ENCODE results near the gene CACNB1.

CACNB1 gene

DNA sequence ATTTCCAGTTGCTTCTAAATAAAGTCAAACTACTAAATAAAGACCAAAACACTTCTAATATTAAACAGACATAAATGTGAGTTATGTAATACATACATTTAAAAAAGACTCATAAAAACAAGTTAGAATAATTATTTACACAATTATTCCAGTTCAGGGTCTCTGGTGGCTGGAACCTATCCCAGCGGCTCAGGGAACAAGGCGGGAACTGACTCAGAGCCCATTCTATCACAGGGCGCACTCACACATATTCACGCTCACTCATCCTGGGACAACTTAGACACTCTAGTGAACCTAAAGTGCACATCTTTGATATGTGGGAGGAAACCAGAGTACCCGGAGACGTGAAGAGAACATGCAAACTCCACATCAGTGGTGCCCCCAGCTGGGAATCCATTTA is 71.0 kb downstream of the CACNB1 start:
- no peak overlapping the region for H3K4me3 ChIP-seq (ENCODE audit: insufficient read depth, low read depth, low read length)
- 77 to 79% methylated on average over 6 of the region's 6 CpGs for WGBS, 2 experiments
- no peak overlapping the region for H3K27ac ChIP-seq (ENCODE audit: insufficient read depth, low read depth, low read length, poor library complexity, severe bottlenecking)
- no peaks in the 10 kb centered on the region for H3K9me3 ChIP-seq (ENCODE audit: control insufficient read depth, low read length)
- no peaks in the 10 kb centered on the region for H3K27me3 ChIP-seq (ENCODE audit: control insufficient read depth, insufficient read depth, low read length, poor library complexity, severe bottlenecking)
- H3K36me3 ChIP-seq (ENCODE audit: control insufficient read depth, insufficient read depth, low read length): no peaks in the 10 kb centered on the region
- no peaks in the 10 kb centered on the region for H3K4me1 ChIP-seq (ENCODE audit: control insufficient read depth, insufficient read depth, low read length)

DNA sequence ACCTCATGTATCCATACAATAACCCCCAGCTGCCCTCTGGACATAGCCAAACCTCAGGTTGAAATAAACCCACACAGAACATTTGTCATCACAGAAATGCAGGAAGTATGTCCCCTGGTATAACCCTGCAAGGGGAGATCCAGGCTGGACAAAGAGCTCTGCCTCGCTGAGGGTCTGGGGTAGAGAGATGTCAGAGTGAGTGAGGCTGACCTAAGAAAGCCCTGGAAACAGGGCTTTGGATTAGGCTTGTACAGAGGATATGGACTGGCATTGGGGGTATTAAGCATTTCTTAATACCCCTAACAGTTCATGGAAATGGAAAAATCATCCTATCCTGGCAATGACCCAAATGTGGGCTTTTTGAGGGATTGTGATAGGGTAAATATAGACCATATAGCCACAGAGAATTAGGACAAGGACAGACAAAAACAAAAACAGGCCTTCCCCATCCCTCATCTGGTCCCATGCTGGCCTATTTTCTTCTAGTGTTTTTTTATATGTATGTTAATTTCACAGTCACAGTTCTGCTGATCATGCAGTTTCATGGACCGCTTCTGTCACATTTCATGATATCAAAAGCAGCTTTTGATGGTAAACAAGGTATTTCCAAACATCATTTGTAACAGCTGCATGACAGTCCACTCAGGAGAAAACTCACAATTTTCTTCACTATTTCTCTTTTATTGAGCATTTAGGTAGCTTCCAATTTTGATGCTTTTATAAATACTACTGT is 72.2 kb downstream of the CACNB1 start:
- Histone ChIP-seq H3K9me3 (ENCODE audit: control insufficient read depth, low read length) (no peaks in the 10 kb centered on the region), H3K4me1 (ENCODE audit: control insufficient read depth, insufficient read depth, low read length) (no peaks in the 10 kb centered on the region), H3K27ac (ENCODE audit: insufficient read depth, low read depth, low read length, poor library complexity, severe bottlenecking) (no peak overlapping the region), H3K4me3 (ENCODE audit: insufficient read depth, low read depth, low read length) (no peak overlapping the region), H3K27me3 (ENCODE audit: control insufficient read depth, insufficient read depth, low read length, poor library complexity, severe bottlenecking) (no peaks in the 10 kb centered on the region), H3K36me3 (ENCODE audit: control insufficient read depth, insufficient read depth, low read length) (no peaks in the 10 kb centered on the region)
- 85 to 94% methylated on average over 2 of the region's 2 CpGs for WGBS, 2 experiments

DNA sequence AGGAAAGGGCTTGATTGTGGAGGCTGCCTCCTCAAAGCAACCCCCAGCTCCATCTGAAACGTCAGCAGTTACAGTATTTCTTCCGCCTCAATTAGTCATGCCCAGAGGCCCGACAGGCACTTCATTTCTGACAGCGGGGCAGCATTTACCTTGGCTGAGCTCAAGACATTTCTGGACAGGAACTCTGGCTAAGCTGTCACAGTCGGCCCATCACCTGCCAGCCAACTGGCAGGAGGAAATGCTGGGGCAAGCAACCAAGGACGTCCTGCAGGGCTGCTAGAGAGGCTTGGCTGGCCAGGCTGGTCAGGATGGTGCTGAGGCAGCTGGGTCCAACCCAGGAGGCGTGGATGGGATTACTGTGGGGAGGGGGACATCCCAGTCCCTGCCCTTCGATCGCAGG is 73.8 kb downstream of the CACNB1 start:
- Histone ChIP-seq H3K27ac (ENCODE audit: insufficient read depth, low read depth, low read length, poor library complexity, severe bottlenecking) (no peak overlapping the region), H3K4me1 (ENCODE audit: control insufficient read depth, insufficient read depth, low read length) (no peaks in the 10 kb centered on the region), H3K9me3 (ENCODE audit: control insufficient read depth, low read length) (no peaks in the 10 kb centered on the region), H3K4me3 (ENCODE audit: insufficient read depth, low read depth, low read length) (no peak overlapping the region), H3K27me3 (ENCODE audit: control insufficient read depth, insufficient read depth, low read length, poor library complexity, severe bottlenecking) (no peaks in the 10 kb centered on the region), H3K36me3 (ENCODE audit: control insufficient read depth, insufficient read depth, low read length) (no peaks in the 10 kb centered on the region)
- 85 to 86% methylated on average over 9 of the region's 9 CpGs for WGBS, 2 experiments

Measured in ectodermal cell (in vitro differentiated cells).